Activated CD4-positive, alpha-beta T cell treated with anti-CD3 and anti-CD28 coated beads, Interleukin-2, amount 50 U/mL, for 4 hours (primary cell): ENCODE results near the gene FAM53B.

Experiments
- DNase-seq, 2 experiments: peaks; one replicate each; pipeline ENCODE4 v3.0.0-alpha.2; 2020

The FAM53B gene

GRCh38 chr10:124644236-124644635 is 99.9 kb downstream of the FAM53B start:
- no peak for DNase-seq

- DNase-seq: no peak
These were observed 100.7 kb downstream of the FAM53B start for GRCh38 chr10:124643330-124644009.

GRCh38 chr10:124642088-124642710 is 102.0 kb downstream of the FAM53B start:
- DNase-seq: no peak

GRCh38 chr10:124641282-124642087 is 102.7 kb downstream of the FAM53B start:
- DNase-seq: peak; percentile 40 to 43

GRCh38 chr10:124640538-124641231 is 103.5 kb downstream of the FAM53B start:
- DNase-seq: no peak

GRCh38 chr10:124640056-124640455 is 104.1 kb downstream of the FAM53B start:
- no peak for DNase-seq

- no peak for DNase-seq
These were observed 104.5 kb downstream of the FAM53B start for GRCh38 chr10:124639646-124640045.

GRCh38 chr10:124639206-124639605 is 105.0 kb downstream of the FAM53B start:
- DNase-seq: no peak

- no peak for DNase-seq
These were observed 106.4 kb downstream of the FAM53B start for GRCh38 chr10:124637746-124638145.

GRCh38 chr10:124637091-124637700 is 107.0 kb downstream of the FAM53B start:
- no peak for DNase-seq

GRCh38 chr10:124636271-124636995 is 107.7 kb downstream of the FAM53B start:
- peak in 1 of 2 experiments; percentile 28 for DNase-seq

- DNase-seq: no peak
These were observed 111.6 kb downstream of the FAM53B start for GRCh38 chr10:124632566-124632965.

GRCh38 chr10:124632064-124632531 is 112.1 kb downstream of the FAM53B start:
- DNase-seq: peak; percentile 42 to 46

GRCh38 chr10:124630551-124630950 is 113.6 kb downstream of the FAM53B start:
- no peak for DNase-seq

GRCh38 chr10:124629842-124630241 is 114.3 kb downstream of the FAM53B start:
- no peak for DNase-seq

- no peak for DNase-seq
These were observed 114.8 kb downstream of the FAM53B start for GRCh38 chr10:124629415-124629814.

GRCh38 chr10:124628676-124629021 is 115.5 kb downstream of the FAM53B start:
- no peak for DNase-seq

- no peak for DNase-seq
These were observed 116.1 kb downstream of the FAM53B start for GRCh38 chr10:124627866-124628675.

- DNase-seq: peak; percentile 29 to 42
These were observed 117.3 kb downstream of the FAM53B start for GRCh38 chr10:124626759-124627380.

- DNase-seq: no peak
These were observed 118.3 kb downstream of the FAM53B start for GRCh38 chr10:124625831-124626238.

- no peak for DNase-seq
These were observed 119.3 kb downstream of the FAM53B start for GRCh38 chr10:124624895-124625294.
